ENCODE results near the gene LRRC71. TPM values are rescaled to one million over a fixed set of nuclear protein-coding genes. Genes with fewer than 3 reads are reported as not detected.

The LRRC71 gene
- 0.15 and 1.3 TPM in 2 replicates for total RNA-seq

GRCh38 chr1:156920233-156921052, at the start of gene LRRC71:
TSS of gene LRRC71 (plus strand) at chr1:156920632. CDS start at chr1:156920804, 172 bp downstream.

GRCh38 chr1:156893048-156893953, 27.1 kb upstream of the LRRC71 start, which contains the start of gene PEAR1:
TSS of gene PEAR1 (plus strand) at chr1:156893718. CDS start at chr1:156903927, 10,209 bp downstream.

Other genes with a start within 250 kb of the LRRC71 start
- 30.5 and 35.0 TPM in 2 replicates for gene NES, start 243.2 kb upstream of the LRRC71 start, total RNA-seq
- gene CRABP2, start 215.0 kb upstream of the LRRC71 start, total RNA-seq = 32.1 and 50.8 TPM in 2 replicates
- gene METTL25B, start 192.2 kb upstream of the LRRC71 start, total RNA-seq = 11.0 and 11.6 TPM in 2 replicates
- 22.4 and 24.9 TPM in 2 replicates for gene ISG20L2, start 191.9 kb upstream of the LRRC71 start, total RNA-seq
- 96.9 and 106 TPM in 2 replicates for gene MRPL24, start 179.5 kb upstream of the LRRC71 start, total RNA-seq
- gene HDGF, start 169.0 kb upstream of the LRRC71 start, total RNA-seq = 193 and 222 TPM in 2 replicates
- gene PRCC, start 153.1 kb upstream of the LRRC71 start, total RNA-seq = 41.6 and 43.2 TPM in 2 replicates
- 0.34 and 0.59 TPM in 2 replicates for gene SH2D2A, start 103.8 kb upstream of the LRRC71 start, total RNA-seq
- gene INSRR, start 61.5 kb upstream of the LRRC71 start, total RNA-seq = not detected in 2 replicates
- not detected in 2 replicates for gene NTRK1, start 59.8 kb upstream of the LRRC71 start, total RNA-seq
- 21.1 and 24.0 TPM in 2 replicates for gene PEAR1, start 26.9 kb upstream of the LRRC71 start, total RNA-seq
- 12.6 and 14.6 TPM in 2 replicates for gene ARHGEF11, start 125.1 kb downstream of the LRRC71 start, total RNA-seq
- gene ETV3L, start 179.2 kb downstream of the LRRC71 start, total RNA-seq = not detected in 2 replicates
- 6.6 and 7.1 TPM in 2 replicates for gene ETV3, start 217.8 kb downstream of the LRRC71 start, total RNA-seq